GM10248 (cell line): ENCODE results near the gene SEPHS1.
A peak's percentile ranks its signal among the peaks of the same experiment; 100 is the strongest.

Experiments used
- CTCF ChIA-PET: fragments of 300-600 bp; sonication (Branson Sonifier 250); formaldehyde crosslinking; extraction: SDS; loops from one replicate; lab custom pipeline; 2021; ENCODE audit warnings: antibody characterized with exemption; lab: Yijun Ruan, JAX
- POLR2A ChIA-PET: fragments of 350-650 bp; sonication (Branson Sonifier 250); formaldehyde crosslinking; extraction: SDS; loops from one replicate; lab custom pipeline; 2020; ENCODE audit warnings: antibody characterized with exemption; lab: Yijun Ruan, JAX
- DNase-seq: peaks from one replicate; pipeline ENCODE4 v3.0.0; 2012; ENCODE audit errors: extremely low spot score
- CTCF ChIP-seq: IDR thresholded peaks from 2 replicates; pipeline ENCODE4 v1.5.1; 2012; ENCODE audit warnings: mild to moderate bottlenecking, low read depth; ENCODE audit errors: extremely low read depth, missing control alignments, control extremely low read depth

SEPHS1 gene

GRCh38 chr10:13306103-13306502 is 42.0 kb downstream of the SEPHS1 start:
- DNase-seq = no peak
- ChIA-PET POLR2A (interaction anchor here (0.7 kb wide), 1 partner anchor 337 kb away, joined by 3 read pairs; no protein-coding TSS in a partner anchor), CTCF (no interaction called here)
- TF ChIP-seq CTCF = no peak

- ChIA-PET POLR2A (interaction anchor here (0.6 to 1.4 kb wide), 5 partner anchors 9 to 1444 kb away, joined by 3 to 8 read pairs (median 3); no protein-coding TSS in a partner anchor), CTCF (interaction anchor here (0.6 to 7.3 kb wide), 36 partner anchors 8 to 239 kb away, joined by 3 to 64 read pairs (median 4); partner anchors contain the start of gene MCM10)
- TF ChIP-seq CTCF = no peak
- DNase-seq = no peak
These were observed 45.1 kb downstream of the SEPHS1 start for GRCh38 chr10:13302821-13303555.

- TF ChIP-seq CTCF = no peak
- ChIA-PET CTCF (interaction anchor here (0.7 to 7.3 kb wide), 9 partner anchors 8 to 138 kb away, joined by 3 to 64 read pairs (median 4); partner anchors contain the start of gene MCM10), POLR2A (interaction anchor here (0.7 kb wide), 1 partner anchor 1062 kb away, joined by 6 read pairs; no protein-coding TSS in a partner anchor)
- DNase-seq = peak; percentile 90
These were observed 48.4 kb downstream of the SEPHS1 start, which contains the start of gene PHYH for GRCh38 chr10:13299437-13300287. TSS of gene PHYH (minus strand) at chr10:13300064. CDS start at chr10:13300042, 22 bp downstream.

- ChIA-PET POLR2A (interaction anchor here (0.7 kb wide), 1 partner anchor 1061 kb away, joined by 6 read pairs; no protein-coding TSS in a partner anchor), CTCF (interaction anchor here (0.7 to 7.3 kb wide), 5 partner anchors 11 to 137 kb away, joined by 3 to 64 read pairs (median 4); partner anchors contain the start of gene MCM10)
- TF ChIP-seq CTCF = no peak
- DNase-seq = no peak
These were observed 49.2 kb downstream of the SEPHS1 start for GRCh38 chr10:13298748-13299436.

- ChIA-PET POLR2A (interaction anchor here (0.6 kb wide), 1 partner anchor 292 kb away, joined by 6 read pairs; no protein-coding TSS in a partner anchor), CTCF (interaction anchor here (1.9 kb wide), 1 partner anchor 18 kb away, joined by 4 read pairs; no protein-coding TSS in a partner anchor)
- DNase-seq = no peak
- TF ChIP-seq CTCF = no peak
These were observed 51.6 kb downstream of the SEPHS1 start for GRCh38 chr10:13296476-13296875.
